HG02970 (cell line): ENCODE measurements around the gene ADGRF3.
"Not testable (repeated sequence)": the region's sequence is repeated elsewhere in the genome, so short reads cannot be mapped to it uniquely, and the experiment has no call there.

ENCODE experiments used
- ATAC-seq: cut with Tn5 transposase; IDR thresholded peaks from one replicate; pipeline ENCODE4 v1.9.1; 2021; ENCODE audit warnings: mild to moderate bottlenecking, moderate library complexity, moderate number of reproducible peaks; ENCODE audit not compliant: unreplicated experiment, low FRiP score

ADGRF3 gene

GRCh38 chr2:26324479-26324878 lies 22.1 kb downstream of the ADGRF3 start:
- ATAC-seq = not testable (repeated sequence)

GRCh38 chr2:26318950-26319349 lies 27.6 kb downstream of the ADGRF3 start:
- ATAC-seq = no peak

- ATAC-seq = no peak
These were observed 29.0 kb downstream of the ADGRF3 start for GRCh38 chr2:26317377-26318105.

- ATAC-seq = no peak
These were observed 29.7 kb downstream of the ADGRF3 start for GRCh38 chr2:26316845-26317244.

GRCh38 chr2:26316041-26316440 lies 30.5 kb downstream of the ADGRF3 start:
- ATAC-seq = no peak

DNA sequence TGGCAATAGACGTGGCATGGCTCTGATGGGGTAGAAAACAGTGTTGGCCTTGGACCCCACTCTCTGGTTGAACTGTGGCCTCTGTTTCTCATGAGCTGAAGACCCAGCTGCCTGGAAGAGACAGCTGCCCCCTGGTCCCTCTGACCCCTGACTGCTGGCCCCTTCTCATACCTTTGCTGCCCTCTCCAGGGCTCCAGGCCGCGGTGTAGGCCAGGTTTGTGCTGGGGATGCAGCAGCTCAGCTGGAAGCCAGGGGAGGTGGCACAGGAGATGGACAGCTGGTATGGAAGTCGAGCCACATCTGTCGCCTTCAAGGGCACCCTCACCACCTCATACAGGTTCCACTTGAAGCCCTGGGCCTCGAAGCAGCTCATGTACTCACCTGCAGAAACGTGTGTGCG lies 32.3 kb downstream of the ADGRF3 start:
- no peak for ATAC-seq

- ATAC-seq = no peak
These were observed 33.1 kb downstream of the ADGRF3 start for GRCh38 chr2:26313446-26313845.

DNA sequence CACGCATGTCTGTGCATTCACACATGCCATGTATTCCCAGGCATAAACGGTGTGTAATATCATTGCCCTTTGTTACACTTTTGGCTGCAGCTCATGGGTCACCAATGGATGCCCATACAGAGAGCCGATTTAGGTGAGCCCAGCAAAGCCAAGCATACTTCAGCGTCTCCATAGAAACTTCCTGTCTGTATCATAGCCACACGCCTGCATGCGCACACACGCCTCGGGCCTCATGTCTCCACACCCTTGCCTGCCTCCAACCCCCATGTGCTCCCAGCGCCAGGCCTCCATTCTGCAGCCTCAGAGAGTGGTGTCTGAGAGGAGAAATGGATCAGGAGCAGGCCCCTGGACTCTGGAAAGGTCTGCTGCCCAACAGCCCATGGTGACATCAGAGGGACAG lies 34.1 kb downstream of the ADGRF3 start:
- no peak for ATAC-seq

DNA sequence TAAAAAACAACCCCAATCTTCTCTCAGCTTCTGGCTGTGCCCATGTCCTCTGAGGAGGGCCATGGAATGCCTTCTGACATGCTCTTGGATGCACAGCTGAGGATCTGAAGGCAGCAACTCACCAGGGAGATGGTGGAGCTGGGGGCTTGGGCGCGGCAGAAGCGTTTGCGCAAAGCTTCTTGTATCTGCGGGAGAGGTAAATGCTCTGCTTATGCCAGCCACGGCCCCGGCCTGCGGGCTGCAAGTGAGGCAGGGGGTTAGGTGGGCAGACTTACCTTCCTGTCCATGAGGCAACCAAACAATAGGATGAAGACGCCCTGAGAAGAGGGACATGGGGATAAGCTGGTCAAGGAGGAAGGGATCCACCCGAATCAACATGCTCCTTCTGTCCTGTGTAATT lies 36.7 kb downstream of the ADGRF3 start:
- no peak for ATAC-seq

DNA sequence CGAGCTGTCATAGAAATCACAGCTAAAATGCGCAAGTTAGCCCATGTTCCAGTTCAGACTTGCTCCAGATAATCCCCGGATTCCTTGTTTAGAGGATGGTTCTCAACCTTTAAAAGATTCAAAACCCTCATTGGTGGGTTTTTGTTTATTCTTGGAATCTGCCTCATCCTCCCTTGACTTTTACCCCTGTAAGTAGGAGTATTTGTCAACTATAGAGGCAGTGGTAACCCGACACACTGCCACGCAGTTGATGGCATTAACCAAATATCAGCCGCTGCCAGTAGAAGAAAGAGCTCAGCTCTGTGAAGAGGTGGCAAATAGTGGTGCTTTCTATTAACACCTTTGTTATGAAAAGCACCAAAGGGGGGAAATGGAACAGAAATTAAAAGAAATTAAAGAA lies 41.0 kb downstream of the ADGRF3 start:
- ATAC-seq = no peak

- not testable (repeated sequence) for ATAC-seq
These were observed 41.5 kb downstream of the ADGRF3 start for GRCh38 chr2:26305094-26305493.

GRCh38 chr2:26302846-26303245 lies 43.7 kb downstream of the ADGRF3 start:
- ATAC-seq = no peak

- no peak for ATAC-seq
These were observed 46.2 kb downstream of the ADGRF3 start for GRCh38 chr2:26300234-26300925.

GRCh38 chr2:26299471-26300101 lies 47.0 kb downstream of the ADGRF3 start:
- ATAC-seq = no peak

- no peak for ATAC-seq
These were observed 47.8 kb downstream of the ADGRF3 start for GRCh38 chr2:26298638-26299393.

GRCh38 chr2:26298286-26298637 lies 48.3 kb downstream of the ADGRF3 start:
- ATAC-seq = no peak

GRCh38 chr2:26297061-26297460 lies 49.5 kb downstream of the ADGRF3 start:
- ATAC-seq = no peak

DNA sequence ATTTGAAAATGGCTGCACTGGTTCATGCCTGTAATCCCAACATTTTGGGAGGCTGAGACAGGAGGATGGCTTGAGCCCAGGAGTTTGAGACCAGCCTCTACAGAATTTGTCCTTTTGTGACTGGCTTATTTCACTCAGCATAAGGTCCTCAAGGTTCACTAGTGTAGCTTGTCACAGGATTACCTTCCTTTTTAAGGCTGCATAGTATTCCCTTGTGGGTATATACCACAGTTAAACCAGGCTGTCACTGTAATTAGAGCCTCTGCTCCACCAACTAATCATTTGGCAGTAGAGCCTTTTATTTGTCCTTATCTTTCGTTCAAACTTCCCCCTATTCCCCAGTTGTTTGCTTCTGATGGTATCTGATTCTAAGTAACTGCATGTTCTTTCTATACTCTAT lies 51.1 kb downstream of the ADGRF3 start:
- no peak for ATAC-seq

DNA sequence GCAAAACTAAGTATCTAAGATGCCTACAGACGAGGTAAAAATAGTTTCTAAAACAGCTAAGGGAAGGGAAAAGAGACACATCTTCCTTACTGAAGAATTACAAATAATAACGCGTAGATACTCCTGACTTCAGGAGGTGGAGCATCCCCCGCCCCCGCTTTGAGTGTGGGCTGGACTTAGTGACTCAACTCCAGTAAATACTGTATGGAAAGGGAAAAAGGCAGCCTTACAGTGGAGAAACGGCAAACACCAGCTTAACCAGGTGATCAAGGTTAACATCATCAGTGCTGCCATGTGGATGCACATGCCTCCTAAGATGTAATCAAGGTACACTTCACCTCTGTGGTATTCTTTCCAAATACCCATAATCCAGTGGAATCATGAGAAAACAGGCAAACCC lies 53.9 kb downstream of the ADGRF3 start:
- no peak for ATAC-seq

GRCh38 chr2:26290001-26290400 lies 56.6 kb downstream of the ADGRF3 start:
- no peak for ATAC-seq

DNA sequence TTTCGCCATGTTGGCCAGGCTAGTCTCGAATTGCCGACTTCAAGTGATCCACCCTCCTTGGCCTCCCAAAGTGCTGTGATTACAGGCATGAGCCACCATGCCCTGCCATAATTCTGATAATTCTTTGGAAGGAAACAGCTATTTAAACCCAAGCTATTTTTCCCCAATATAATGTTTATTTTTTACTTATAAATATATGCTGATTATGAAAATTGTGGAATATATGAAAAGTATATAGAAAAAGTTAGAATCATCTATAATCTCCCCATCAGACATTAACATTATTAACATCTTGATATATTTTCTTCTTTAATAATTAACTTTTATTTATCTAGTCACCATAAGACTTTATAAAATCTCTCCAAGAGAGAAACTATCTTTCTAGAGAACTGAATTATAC lies 60.7 kb downstream of the ADGRF3 start:
- no peak for ATAC-seq
